Keratinocyte (primary cell): ENCODE measurements around the gene EXOSC9.

Source experiments
- EZH2 ChIP-seq: IDR thresholded peaks from one replicate; pipeline ENCODE4 v1.6.1; 2012; ENCODE audit warnings: inconsistent platforms, mild to moderate bottlenecking, low read length, moderate library complexity
- TF ChIP-seq, protein P1 (sequence below), 3 experiments: IDR thresholded peaks in 1 of 3; conservative IDR thresholded peaks in 1 of 3; optimal IDR thresholded peaks in 1 of 3; 2 replicates in 2 of 3; 3 replicates in 1 of 3; pipeline versions ENCODE3 to v1.5.1; 2011; ENCODE audit warnings: low read length in 3 of 3, mild to moderate bottlenecking in 3 of 3, moderate library complexity in 2 of 3, control low read depth in 1 of 3, inconsistent platforms in 1 of 3; ENCODE audit not compliant: insufficient read depth in 2 of 3; ENCODE audit errors: extremely low read depth in 1 of 3

DNA sequence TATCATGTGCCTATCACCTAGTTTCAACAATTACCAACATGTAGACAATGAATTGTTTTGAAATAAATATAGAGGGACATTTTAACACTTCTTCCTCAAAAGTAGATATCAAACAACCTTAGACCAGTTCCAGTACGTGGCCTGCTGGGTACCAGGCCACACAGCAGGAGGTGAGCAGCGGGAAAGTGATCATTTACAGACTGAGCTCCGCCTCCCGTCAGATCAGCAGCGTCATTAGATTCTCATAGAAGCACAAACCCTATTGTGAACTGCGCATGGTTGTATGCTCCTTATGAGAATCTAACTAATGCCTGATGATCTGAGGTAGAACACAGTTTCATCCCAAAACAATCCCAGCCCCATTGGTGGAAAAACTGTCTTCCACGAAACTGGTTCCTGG, 62.7 kb downstream of the EXOSC9 start:
- TF ChIP-seq, protein P1, sequence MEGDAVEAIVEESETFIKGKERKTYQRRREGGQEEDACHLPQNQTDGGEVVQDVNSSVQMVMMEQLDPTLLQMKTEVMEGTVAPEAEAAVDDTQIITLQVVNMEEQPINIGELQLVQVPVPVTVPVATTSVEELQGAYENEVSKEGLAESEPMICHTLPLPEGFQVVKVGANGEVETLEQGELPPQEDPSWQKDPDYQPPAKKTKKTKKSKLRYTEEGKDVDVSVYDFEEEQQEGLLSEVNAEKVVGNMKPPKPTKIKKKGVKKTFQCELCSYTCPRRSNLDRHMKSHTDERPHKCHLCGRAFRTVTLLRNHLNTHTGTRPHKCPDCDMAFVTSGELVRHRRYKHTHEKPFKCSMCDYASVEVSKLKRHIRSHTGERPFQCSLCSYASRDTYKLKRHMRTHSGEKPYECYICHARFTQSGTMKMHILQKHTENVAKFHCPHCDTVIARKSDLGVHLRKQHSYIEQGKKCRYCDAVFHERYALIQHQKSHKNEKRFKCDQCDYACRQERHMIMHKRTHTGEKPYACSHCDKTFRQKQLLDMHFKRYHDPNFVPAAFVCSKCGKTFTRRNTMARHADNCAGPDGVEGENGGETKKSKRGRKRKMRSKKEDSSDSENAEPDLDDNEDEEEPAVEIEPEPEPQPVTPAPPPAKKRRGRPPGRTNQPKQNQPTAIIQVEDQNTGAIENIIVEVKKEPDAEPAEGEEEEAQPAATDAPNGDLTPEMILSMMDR (optimal IDR thresholded peaks at IDR 0.05 in 1 of 3, IDR thresholded peaks at IDR 0.05 in 1 of 3, conservative IDR thresholded peaks at IDR 0.05 in 1 of 3; ENCODE audit: extremely low read depth in 1 of 3, insufficient read depth in 2 of 3, low read length in 3 of 3): no peak
- no peak for TF ChIP-seq EZH2
